Measurements from ENCODE around the gene JAK1.

DNA sequence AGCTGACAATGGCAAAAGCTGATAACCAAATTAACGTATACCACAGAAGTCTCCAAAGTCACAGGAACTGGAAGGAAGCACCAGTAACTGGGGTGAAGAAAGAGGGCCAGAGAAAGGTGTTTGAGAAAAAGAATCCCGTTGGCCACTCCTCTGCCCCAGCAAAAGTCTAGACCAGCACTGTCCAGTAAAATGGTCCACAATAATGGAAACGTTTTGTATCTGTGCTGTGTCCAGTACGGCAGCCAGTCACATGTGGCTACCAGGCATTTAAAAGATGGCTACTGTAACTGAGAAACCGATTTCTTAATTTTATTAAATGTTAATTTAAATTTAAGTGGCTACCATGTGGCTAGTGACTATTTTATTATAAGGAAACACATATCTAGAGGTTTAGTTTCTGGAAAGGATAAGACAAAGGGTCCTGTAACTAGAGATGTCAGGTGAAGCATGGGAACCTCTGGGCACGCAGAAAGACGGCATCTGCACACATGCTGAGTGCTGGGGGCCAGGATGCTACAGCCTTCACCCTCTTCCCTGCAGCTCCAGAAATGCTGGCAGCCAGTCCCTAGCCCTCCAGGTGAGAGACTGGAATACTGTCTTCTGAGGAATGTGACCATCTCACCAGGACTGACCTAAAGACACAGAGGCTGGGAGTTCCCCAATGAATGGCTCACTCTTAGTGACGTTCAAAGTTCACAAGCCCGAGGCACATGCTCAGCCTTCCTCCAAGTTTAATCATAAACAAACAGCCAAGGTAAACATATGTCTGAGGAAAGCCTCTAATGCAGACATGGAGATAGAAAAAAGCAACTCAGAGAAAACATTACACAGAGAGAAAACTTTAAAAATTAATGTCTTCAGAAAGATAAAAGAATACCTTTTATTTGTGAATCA lies 50.7 kb downstream of the JAK1 start:
- TF ChIP-seq EZH2 (IDR thresholded peaks at IDR 0.05; ENCODE audit: borderline replicate concordance, low read depth, low read length, poor library complexity, severe bottlenecking), result no peak
- TF ChIP-seq CTCF (conservative IDR thresholded peaks at IDR 0.05; ENCODE audit: low read depth, low read length), result no peak
